SK-N-SH (cell line): Measurements from ENCODE around the gene LRRC57.

Experiments used
- CHD2 ChIP-seq: fragments of 150-350 bp; IDR thresholded peaks from 2 replicates; pipeline ENCODE4 v1.6.1; 2018; ENCODE audit warnings: low read length; ENCODE audit not compliant: partially characterized antibody
- FOXM1 ChIP-seq: IDR thresholded peaks from 2 replicates; pipeline ENCODE4 v1.4.0; 2012; ENCODE audit warnings: low read depth, mild to moderate bottlenecking
- MXI1 ChIP-seq: IDR thresholded peaks from 2 replicates; pipeline ENCODE4 v1.6.1; 2012; ENCODE audit warnings: mild to moderate bottlenecking, low read depth, low read length, improper control_type of control experiment
- SMC3 ChIP-seq: IDR thresholded peaks from 2 replicates; pipeline ENCODE4 v1.6.1; 2012; ENCODE audit warnings: low read depth, low read length, improper control_type of control experiment
- TF ChIP-seq, protein P1 (sequence below): fragments of 200-600 bp; sonication (generic); IDR thresholded peaks from 2 replicates; pipeline ENCODE4 v1.6.1; 2017; ENCODE audit warnings: antibody characterized with exemption, mild to moderate bottlenecking, moderate library complexity
- TF ChIP-seq, protein P2 (sequence below): IDR thresholded peaks from 2 replicates; pipeline ENCODE4 v1.6.1; 2012; ENCODE audit warnings: mild to moderate bottlenecking, low read depth, low read length, moderate library complexity
- TF ChIP-seq, protein P3 (sequence below): IDR thresholded peaks from 2 replicates; pipeline ENCODE4 v1.4.0; 2012; ENCODE audit warnings: low read depth, borderline replicate concordance

DNA sequence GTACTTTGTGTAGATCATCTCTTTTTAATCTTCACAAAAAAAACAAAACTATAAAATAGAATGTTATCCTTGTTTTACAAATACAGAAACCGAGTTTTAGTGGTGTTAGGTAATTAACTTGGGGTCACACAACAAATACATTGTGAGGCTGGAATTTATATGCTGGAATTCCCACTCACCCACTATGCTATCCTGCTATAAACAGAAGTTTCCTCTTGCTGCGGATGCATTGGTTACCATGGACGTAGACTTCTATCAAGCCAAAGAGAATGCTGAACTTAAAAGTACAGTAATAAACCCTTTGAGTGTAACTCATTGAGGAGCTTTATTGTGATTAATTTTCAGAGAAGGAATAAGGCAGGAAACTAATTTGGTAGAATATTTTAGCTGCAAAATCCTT lies 44.0 kb downstream of the LRRC57 start:
- TF ChIP-seq, protein P1, sequence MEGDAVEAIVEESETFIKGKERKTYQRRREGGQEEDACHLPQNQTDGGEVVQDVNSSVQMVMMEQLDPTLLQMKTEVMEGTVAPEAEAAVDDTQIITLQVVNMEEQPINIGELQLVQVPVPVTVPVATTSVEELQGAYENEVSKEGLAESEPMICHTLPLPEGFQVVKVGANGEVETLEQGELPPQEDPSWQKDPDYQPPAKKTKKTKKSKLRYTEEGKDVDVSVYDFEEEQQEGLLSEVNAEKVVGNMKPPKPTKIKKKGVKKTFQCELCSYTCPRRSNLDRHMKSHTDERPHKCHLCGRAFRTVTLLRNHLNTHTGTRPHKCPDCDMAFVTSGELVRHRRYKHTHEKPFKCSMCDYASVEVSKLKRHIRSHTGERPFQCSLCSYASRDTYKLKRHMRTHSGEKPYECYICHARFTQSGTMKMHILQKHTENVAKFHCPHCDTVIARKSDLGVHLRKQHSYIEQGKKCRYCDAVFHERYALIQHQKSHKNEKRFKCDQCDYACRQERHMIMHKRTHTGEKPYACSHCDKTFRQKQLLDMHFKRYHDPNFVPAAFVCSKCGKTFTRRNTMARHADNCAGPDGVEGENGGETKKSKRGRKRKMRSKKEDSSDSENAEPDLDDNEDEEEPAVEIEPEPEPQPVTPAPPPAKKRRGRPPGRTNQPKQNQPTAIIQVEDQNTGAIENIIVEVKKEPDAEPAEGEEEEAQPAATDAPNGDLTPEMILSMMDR: no peak
- TF ChIP-seq SMC3 (no peak), CHD2 (no peak), MXI1 (no peak), FOXM1 (no peak)
- TF ChIP-seq, protein P2, sequence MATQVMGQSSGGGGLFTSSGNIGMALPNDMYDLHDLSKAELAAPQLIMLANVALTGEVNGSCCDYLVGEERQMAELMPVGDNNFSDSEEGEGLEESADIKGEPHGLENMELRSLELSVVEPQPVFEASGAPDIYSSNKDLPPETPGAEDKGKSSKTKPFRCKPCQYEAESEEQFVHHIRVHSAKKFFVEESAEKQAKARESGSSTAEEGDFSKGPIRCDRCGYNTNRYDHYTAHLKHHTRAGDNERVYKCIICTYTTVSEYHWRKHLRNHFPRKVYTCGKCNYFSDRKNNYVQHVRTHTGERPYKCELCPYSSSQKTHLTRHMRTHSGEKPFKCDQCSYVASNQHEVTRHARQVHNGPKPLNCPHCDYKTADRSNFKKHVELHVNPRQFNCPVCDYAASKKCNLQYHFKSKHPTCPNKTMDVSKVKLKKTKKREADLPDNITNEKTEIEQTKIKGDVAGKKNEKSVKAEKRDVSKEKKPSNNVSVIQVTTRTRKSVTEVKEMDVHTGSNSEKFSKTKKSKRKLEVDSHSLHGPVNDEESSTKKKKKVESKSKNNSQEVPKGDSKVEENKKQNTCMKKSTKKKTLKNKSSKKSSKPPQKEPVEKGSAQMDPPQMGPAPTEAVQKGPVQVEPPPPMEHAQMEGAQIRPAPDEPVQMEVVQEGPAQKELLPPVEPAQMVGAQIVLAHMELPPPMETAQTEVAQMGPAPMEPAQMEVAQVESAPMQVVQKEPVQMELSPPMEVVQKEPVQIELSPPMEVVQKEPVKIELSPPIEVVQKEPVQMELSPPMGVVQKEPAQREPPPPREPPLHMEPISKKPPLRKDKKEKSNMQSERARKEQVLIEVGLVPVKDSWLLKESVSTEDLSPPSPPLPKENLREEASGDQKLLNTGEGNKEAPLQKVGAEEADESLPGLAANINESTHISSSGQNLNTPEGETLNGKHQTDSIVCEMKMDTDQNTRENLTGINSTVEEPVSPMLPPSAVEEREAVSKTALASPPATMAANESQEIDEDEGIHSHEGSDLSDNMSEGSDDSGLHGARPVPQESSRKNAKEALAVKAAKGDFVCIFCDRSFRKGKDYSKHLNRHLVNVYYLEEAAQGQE: no peak
- TF ChIP-seq, protein P3, sequence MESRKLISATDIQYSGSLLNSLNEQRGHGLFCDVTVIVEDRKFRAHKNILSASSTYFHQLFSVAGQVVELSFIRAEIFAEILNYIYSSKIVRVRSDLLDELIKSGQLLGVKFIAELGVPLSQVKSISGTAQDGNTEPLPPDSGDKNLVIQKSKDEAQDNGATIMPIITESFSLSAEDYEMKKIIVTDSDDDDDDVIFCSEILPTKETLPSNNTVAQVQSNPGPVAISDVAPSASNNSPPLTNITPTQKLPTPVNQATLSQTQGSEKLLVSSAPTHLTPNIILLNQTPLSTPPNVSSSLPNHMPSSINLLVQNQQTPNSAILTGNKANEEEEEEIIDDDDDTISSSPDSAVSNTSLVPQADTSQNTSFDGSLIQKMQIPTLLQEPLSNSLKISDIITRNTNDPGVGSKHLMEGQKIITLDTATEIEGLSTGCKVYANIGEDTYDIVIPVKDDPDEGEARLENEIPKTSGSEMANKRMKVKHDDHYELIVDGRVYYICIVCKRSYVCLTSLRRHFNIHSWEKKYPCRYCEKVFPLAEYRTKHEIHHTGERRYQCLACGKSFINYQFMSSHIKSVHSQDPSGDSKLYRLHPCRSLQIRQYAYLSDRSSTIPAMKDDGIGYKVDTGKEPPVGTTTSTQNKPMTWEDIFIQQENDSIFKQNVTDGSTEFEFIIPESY: no peak
